ENCODE measurements around the gene YWHAG.
"Not testable (repeated sequence)": the region's sequence is repeated elsewhere in the genome, so short reads cannot be mapped to it uniquely, and the experiment has no call there.

The YWHAG gene

GRCh38 chr7:76377186-76377918, 18.6 kb upstream of the YWHAG start:
- no peak for FAIRE-seq

- no peak for FAIRE-seq
These were observed 16.5 kb upstream of the YWHAG start for GRCh38 chr7:76375251-76375650.

- no peak for FAIRE-seq
These were observed 14.4 kb upstream of the YWHAG start for GRCh38 chr7:76372984-76373833.

- no peak for FAIRE-seq
These were observed 12.6 kb upstream of the YWHAG start for GRCh38 chr7:76371396-76371795.

- no peak for FAIRE-seq
These were observed 10.2 kb upstream of the YWHAG start for GRCh38 chr7:76369018-76369417.

- no peak for FAIRE-seq
These were observed 9.4 kb upstream of the YWHAG start for GRCh38 chr7:76368190-76368589.

- no peak for FAIRE-seq
These were observed 5.4 kb upstream of the YWHAG start for GRCh38 chr7:76364198-76364584.

GRCh38 chr7:76363754-76364153, 5.0 kb upstream of the YWHAG start:
- FAIRE-seq = not testable (repeated sequence)

GRCh38 chr7:76359978-76360638, 1.3 kb upstream of the YWHAG start:
- no peak for FAIRE-seq

GRCh38 chr7:76359111-76359977, 553 bp upstream of the YWHAG start:
- FAIRE-seq = no peak

- no peak for FAIRE-seq
These were observed 745 bp downstream of the YWHAG start for GRCh38 chr7:76358011-76358480.

GRCh38 chr7:76357475-76358010, 1.2 kb downstream of the YWHAG start:
- no peak for FAIRE-seq

GRCh38 chr7:76356823-76357222, 2.0 kb downstream of the YWHAG start:
- FAIRE-seq = no peak

GRCh38 chr7:76356115-76356514, 2.7 kb downstream of the YWHAG start:
- no peak for FAIRE-seq

GRCh38 chr7:76354981-76355730, 3.6 kb downstream of the YWHAG start:
- FAIRE-seq = no peak

GRCh38 chr7:76354516-76354915, 4.3 kb downstream of the YWHAG start:
- no peak for FAIRE-seq

GRCh38 chr7:76353744-76354143, 5.0 kb downstream of the YWHAG start:
- FAIRE-seq = no peak

- FAIRE-seq = no peak
These were observed 6.6 kb downstream of the YWHAG start for GRCh38 chr7:76352193-76352592.

- no peak for FAIRE-seq
These were observed 7.4 kb downstream of the YWHAG start for GRCh38 chr7:76351372-76351771.

- FAIRE-seq = no peak
These were observed 9.4 kb downstream of the YWHAG start for GRCh38 chr7:76349313-76349885.

- no peak for FAIRE-seq
These were observed 11.1 kb downstream of the YWHAG start for GRCh38 chr7:76347710-76348109.
